GM18951 (cell line): ENCODE data around the gene AP1S1.

Experiments
- POLR2A ChIP-seq: IDR thresholded peaks from 4 replicates; pipeline ENCODE4 v1.6.1; 2011; ENCODE audit warnings: mild to moderate bottlenecking; ENCODE audit not compliant: insufficient read length, insufficient read depth; ENCODE audit errors: extremely low read depth
- in situ Hi-C: fragments of 300-500 bp; cut with MboI; formaldehyde crosslinking; loops from one replicate; pipeline ENCODE4 v1.12.0; 2022; ENCODE audit warnings: low sequenced_read_pairs, mixed read lengths, inconsistent platforms; ENCODE audit not compliant: unreplicated experiment

The AP1S1 gene

GRCh38 chr7:101172854-101173751 lies 18.8 kb downstream of the AP1S1 start:
- in situ Hi-C loops: no loop called here

GRCh38 chr7:101173752-101174244 lies 19.5 kb downstream of the AP1S1 start:
- in situ Hi-C loops: no loop called here
- TF ChIP-seq POLR2A: no peak

More at GRCh38 chr7:101172854-101173751, 18.8 kb downstream of the AP1S1 start:
- no peak for TF ChIP-seq POLR2A

GRCh38 chr7:101174322-101174854 lies 20.1 kb downstream of the AP1S1 start:
- TF ChIP-seq POLR2A: no peak
- in situ Hi-C loops: no loop called here

GRCh38 chr7:101175664-101176063 lies 21.4 kb downstream of the AP1S1 start:
- no peak for TF ChIP-seq POLR2A
- in situ Hi-C loops: no loop called here

- TF ChIP-seq POLR2A: no peak
- in situ Hi-C loops: no loop called here
These were observed 23.4 kb downstream of the AP1S1 start for GRCh38 chr7:101177644-101178043.

GRCh38 chr7:101179117-101179516 lies 24.8 kb downstream of the AP1S1 start:
- in situ Hi-C loops: no loop called here
- TF ChIP-seq POLR2A: no peak

GRCh38 chr7:101179713-101180112 lies 25.4 kb downstream of the AP1S1 start:
- no peak for TF ChIP-seq POLR2A

GRCh38 chr7:101180130-101180755 lies 26.0 kb downstream of the AP1S1 start, which contains the start of gene NAT16:
Gene NAT16 (minus strand): TSS chr7:101180293. CDS start chr7:101174807, 5,486 bp downstream.
- in situ Hi-C loops: no loop called here
- no peak for TF ChIP-seq POLR2A

More at GRCh38 chr7:101179713-101180112, 25.4 kb downstream of the AP1S1 start:
- in situ Hi-C loops: no loop called here

GRCh38 chr7:101185258-101185839 lies 31.1 kb downstream of the AP1S1 start:
- in situ Hi-C loops: no loop called here
- TF ChIP-seq POLR2A: no peak

GRCh38 chr7:101186194-101186593 lies 31.9 kb downstream of the AP1S1 start:
- TF ChIP-seq POLR2A: no peak
- in situ Hi-C loops: no loop called here

GRCh38 chr7:101186844-101187428 lies 32.7 kb downstream of the AP1S1 start:
- no peak for TF ChIP-seq POLR2A
- in situ Hi-C loops: no loop called here

GRCh38 chr7:101189109-101189508 lies 34.8 kb downstream of the AP1S1 start:
- TF ChIP-seq POLR2A: no peak
- in situ Hi-C loops: no loop called here

GRCh38 chr7:101195884-101196283 lies 41.6 kb downstream of the AP1S1 start:
- no peak for TF ChIP-seq POLR2A
- in situ Hi-C loops: no loop called here
